Stimulated activated CD8-positive, alpha-beta memory T cell treated with anti-CD3 and anti-CD28 coated beads, Interleukin-12 subunit alpha, Interleukin-12 subunit beta, amount 100 ng/mL, for 24 hours (primary cell): ENCODE data around the gene PPM1L.

Source experiments
- DNase-seq: peaks from one replicate; pipeline ENCODE4 v3.0.0-alpha.2; 2020; ENCODE audit errors: extremely low read depth

Gene PPM1L

GRCh38 chr3:161101609-161102008 lies 345.6 kb downstream of the PPM1L start:
- no peak for DNase-seq

GRCh38 chr3:161103776-161104385 lies 347.9 kb downstream of the PPM1L start:
- DNase-seq, result no peak

GRCh38 chr3:161104561-161105551 lies 348.8 kb downstream of the PPM1L start, which contains the start of gene B3GALNT1:
TSS of gene B3GALNT1 (minus strand) at chr3:161105349. CDS start at chr3:161086754, 18,595 bp downstream.
- DNase-seq, result no peak

- no peak for DNase-seq
Measured at GRCh38 chr3:161107311-161107710, 351.3 kb downstream of the PPM1L start.

- DNase-seq, result no peak
Measured at GRCh38 chr3:161108840-161109239, 352.8 kb downstream of the PPM1L start.

GRCh38 chr3:161117646-161118045 lies 361.6 kb downstream of the PPM1L start:
- no peak for DNase-seq

GRCh38 chr3:161126495-161126894 lies 370.5 kb downstream of the PPM1L start:
- DNase-seq, result no peak
